ENCODE measurements around the gene SEC22A. TPM values are rescaled to one million over a fixed set of nuclear protein-coding genes. Genes with fewer than 3 reads are reported as not detected.

SEC22A gene
- total and polyA plus RNA-seq, 12 donors, result 4.6 to 67.2 (median 21.0) TPM

DNA sequence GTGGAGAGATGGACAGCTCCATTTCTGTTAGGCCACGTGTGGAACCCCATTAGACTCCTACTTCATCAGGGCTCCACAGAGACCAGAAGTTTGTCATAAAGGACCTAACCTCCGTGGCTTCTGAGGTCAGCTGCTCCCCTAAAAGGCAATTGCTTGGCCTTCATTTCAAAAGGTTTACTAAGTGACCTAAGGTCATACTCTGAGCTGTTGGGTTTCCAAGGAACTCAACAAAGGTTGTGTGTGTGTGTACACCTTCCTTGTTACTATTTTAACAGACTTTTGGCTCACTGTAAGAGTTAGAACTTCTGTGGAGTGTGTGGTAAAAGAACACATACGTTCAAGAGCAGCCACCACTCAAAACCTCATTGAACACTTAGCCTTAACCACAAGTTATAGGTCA is 73.9 kb downstream of the SEC22A start:
- H3K4me1 ChIP-seq (replicated peaks in 1 of 2), result no peaks in the 10 kb centered on the region
- DNase-seq, result no peak
- TF ChIP-seq, protein P1, sequence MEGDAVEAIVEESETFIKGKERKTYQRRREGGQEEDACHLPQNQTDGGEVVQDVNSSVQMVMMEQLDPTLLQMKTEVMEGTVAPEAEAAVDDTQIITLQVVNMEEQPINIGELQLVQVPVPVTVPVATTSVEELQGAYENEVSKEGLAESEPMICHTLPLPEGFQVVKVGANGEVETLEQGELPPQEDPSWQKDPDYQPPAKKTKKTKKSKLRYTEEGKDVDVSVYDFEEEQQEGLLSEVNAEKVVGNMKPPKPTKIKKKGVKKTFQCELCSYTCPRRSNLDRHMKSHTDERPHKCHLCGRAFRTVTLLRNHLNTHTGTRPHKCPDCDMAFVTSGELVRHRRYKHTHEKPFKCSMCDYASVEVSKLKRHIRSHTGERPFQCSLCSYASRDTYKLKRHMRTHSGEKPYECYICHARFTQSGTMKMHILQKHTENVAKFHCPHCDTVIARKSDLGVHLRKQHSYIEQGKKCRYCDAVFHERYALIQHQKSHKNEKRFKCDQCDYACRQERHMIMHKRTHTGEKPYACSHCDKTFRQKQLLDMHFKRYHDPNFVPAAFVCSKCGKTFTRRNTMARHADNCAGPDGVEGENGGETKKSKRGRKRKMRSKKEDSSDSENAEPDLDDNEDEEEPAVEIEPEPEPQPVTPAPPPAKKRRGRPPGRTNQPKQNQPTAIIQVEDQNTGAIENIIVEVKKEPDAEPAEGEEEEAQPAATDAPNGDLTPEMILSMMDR (IDR thresholded peaks at IDR 0.05), result no peak
- no peak for TF ChIP-seq POLR2A (IDR thresholded peaks at IDR 0.05)
- no peak overlapping the region for H3K27ac ChIP-seq
- intact Hi-C loops (cut with DNase I), result no loop called here
- WGBS, 4 donors, result 79 to 85% (median 84%) methylated on average over 3 of the region's 3 CpGs
- H3K36me3 ChIP-seq (replicated peaks in 1 of 2), result no peaks in the 10 kb centered on the region
- no peaks in the 10 kb centered on the region for H3K27me3 ChIP-seq
- H3K4me3 ChIP-seq, result no peak overlapping the region
- no peaks in the 10 kb centered on the region for H3K9me3 ChIP-seq (replicated peaks in 1 of 3)

DNA sequence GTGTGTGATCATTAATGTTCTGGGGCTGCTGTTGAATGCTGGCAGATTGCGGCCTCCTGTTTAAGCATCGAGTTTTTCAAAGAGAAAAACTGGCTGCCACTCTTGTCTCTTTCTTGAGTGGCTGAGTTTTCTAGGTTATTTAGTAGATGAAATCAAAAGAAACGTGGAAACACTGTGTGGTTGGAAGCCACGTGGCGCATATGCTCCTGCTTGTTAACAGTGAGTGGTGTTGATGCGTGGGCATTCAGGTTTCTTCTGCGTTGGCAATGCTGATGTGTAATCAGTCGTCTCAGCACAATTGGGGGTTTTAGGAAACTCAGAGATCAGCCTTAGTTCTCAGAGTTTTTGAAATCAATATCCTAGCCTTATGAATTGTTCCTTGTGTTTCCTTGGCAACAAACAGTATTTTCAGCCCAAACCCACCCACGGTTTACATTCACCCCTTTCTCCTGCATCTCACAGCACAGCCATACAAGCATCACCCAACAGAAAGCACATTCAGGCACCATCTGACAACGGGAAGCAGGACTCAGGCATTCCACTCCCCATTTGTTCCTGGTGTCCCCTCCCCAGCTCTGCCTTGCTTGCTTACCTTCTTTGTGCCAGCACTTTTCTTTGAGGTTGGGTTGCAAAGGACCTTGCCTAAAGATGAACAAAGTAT is 74.7 kb downstream of the SEC22A start:
- H3K27me3 ChIP-seq, result no peaks in the 10 kb centered on the region
- H3K9me3 ChIP-seq (replicated peaks in 1 of 3), result no peaks in the 10 kb centered on the region
- no peak overlapping the region for H3K4me3 ChIP-seq
- no peaks in the 10 kb centered on the region for H3K36me3 ChIP-seq (replicated peaks in 1 of 2)
- TF ChIP-seq, protein P1 (IDR thresholded peaks at IDR 0.05), result no peak
- TF ChIP-seq POLR2A (IDR thresholded peaks at IDR 0.05), result no peak
- H3K27ac ChIP-seq, result no peak overlapping the region
- WGBS, 4 donors, result 81 to 85% (median 83%) methylated on average over 10 of the region's 10 CpGs
- no peaks in the 10 kb centered on the region for H3K4me1 ChIP-seq (replicated peaks in 1 of 2)
- intact Hi-C loops (cut with DNase I), result no loop called here
- no peak for DNase-seq

DNA sequence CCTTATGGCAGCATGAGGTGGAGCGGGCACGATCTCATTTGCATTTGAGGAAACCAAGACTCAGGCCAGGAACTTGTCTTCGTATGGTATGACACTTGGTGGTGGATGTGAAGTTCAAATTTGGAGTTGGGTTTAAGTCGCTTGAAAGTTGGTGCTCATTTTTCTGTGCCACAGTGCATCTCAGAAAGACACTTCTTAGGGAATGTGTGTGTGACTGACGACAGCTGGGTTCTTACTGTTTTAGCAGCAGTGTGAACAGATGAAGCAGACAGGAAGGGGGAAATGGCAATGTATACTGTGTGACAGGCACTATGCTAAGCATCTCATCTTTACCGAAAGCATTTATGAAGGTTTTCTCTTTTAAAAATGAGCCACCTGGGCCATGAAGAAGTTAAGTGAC is 75.4 kb downstream of the SEC22A start:
- DNase-seq, result no peak
- no peak overlapping the region for H3K27ac ChIP-seq
- intact Hi-C loops (cut with DNase I), result no loop called here
- no peak overlapping the region for H3K4me3 ChIP-seq
- no peak for TF ChIP-seq POLR2A (IDR thresholded peaks at IDR 0.05)
- TF ChIP-seq, protein P1 (IDR thresholded peaks at IDR 0.05), result no peak
- H3K9me3 ChIP-seq (replicated peaks in 1 of 3), result no peaks in the 10 kb centered on the region
- H3K4me1 ChIP-seq (replicated peaks in 1 of 2), result no peaks in the 10 kb centered on the region
- H3K27me3 ChIP-seq, result no peaks in the 10 kb centered on the region
- 88 to 93% (median 89%) methylated on average over 6 of the region's 6 CpGs for WGBS, 4 donors
- H3K36me3 ChIP-seq (replicated peaks in 1 of 2), result no peaks in the 10 kb centered on the region

DNA sequence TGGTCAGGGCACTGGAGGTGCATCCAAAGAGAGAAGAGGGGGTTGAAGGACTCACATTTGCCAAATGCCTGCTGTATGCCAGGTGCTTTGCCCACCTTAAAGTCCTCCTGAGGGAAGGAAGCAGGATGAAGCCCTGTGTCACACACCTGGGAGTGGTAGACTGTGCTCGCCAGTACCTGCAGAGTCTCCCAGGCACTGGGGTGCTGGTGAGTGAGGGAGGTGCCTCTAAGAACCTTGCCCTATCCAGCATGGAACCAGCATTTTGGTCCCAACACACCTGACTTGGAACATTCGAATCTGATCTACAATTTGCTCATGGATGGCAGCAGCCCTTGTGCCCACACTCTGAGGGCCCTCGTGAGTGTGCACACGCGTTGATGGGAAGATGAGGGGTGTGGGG is 76.7 kb downstream of the SEC22A start:
- WGBS, 4 donors, result 77 to 83% (median 78%) methylated on average over 5 of the region's 5 CpGs

More for the DNA sequence above, 76.7 kb downstream of the SEC22A start:
- DNase-seq, result no peak
- Histone ChIP-seq H3K9me3 (replicated peaks in 1 of 3) (no peaks in the 10 kb centered on the region), H3K4me1 (replicated peaks in 1 of 2) (no peaks in the 10 kb centered on the region), H3K27ac (no peak overlapping the region), H3K27me3 (no peaks in the 10 kb centered on the region), H3K4me3 (no peak overlapping the region), H3K36me3 (replicated peaks in 1 of 2) (no peaks in the 10 kb centered on the region)
- TF ChIP-seq POLR2A (IDR thresholded peaks at IDR 0.05), result no peak
- TF ChIP-seq, protein P1 (IDR thresholded peaks at IDR 0.05), result no peak
- intact Hi-C loops (cut with DNase I), result no loop called here

All from adrenal gland (tissue), 12 donors.